ENCODE results near the gene PPP1R1B.

The PPP1R1B gene

DNA sequence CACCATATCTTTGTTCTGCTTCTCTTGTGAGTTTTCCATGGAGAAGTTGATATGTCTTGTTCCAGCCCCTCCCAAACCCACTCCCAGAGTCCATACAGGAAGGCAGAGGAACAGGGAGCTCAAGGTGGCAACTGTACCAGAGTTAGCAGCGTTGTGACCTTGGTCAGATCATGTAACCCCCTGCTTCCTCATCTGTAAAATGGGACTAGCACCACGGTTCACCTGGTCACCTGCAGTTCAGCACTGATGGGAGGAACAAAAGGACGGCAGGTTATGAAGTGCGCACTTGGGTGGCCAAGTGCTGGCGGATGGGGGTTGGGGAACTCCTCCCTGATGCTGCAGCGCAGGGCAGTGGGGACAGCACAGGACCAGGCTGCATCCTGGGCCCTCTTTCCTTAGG, 11.3 kb upstream of the PPP1R1B start:
- DNase-seq (ENCODE audit: low read depth in 2 of 2) = no peak

DNA sequence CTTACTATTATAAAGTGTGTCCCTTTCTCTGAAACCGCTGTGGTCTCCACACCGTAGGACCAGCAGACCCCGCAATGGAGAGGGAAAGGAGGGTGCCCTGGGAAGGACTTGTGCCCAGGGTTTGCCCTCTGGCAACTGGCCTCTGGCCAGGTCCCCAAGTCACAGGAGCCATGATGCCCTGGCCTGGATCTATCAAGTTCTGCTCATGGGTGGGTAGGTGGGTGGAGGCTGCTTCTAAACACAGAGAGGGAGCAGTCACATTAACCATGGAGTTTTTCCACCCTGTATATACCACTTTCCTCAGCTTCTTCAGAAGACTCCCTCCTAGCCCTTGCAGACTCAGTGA, 9.7 kb upstream of the PPP1R1B start:
- no peak for DNase-seq (ENCODE audit: low read depth in 2 of 2)

DNA sequence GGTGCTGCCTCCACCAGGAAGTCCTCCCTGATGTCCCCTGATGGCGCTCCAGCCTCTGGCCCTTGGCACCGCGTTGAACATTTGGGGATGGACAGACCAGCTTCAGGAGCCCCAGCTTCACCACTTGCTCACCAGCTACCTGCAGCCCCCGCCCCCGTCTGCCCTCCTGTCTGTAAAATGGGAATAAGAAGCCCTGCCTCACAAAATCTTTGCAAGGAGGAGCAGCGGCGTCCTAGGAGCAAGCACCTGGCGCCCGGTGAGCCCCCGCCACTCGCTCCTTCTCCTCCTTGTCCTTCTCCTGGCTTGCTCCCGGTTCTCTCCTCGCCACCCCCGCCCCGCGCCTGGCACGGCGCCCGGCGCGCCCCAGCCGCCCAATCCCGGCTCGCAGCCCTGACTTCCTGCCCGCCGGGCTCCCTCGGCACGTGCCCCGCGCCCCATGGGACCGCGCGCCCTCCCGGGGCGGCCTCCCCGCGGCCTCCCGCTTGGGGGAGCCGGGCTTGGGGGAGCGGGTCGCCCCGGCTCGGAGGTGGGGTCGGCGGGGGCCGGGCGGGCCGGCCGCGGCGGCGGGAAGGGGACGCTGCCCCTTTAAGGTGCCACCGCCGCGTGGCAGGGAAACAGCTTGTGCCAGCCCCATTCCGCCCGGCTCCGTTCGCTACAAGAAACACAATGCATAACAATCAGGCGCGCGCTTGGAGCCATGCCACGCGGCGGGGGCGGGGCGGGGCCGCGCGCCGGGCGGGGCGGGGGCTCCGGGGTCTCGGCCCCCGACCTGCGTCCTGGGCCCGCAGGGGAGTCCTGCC, 9.1 kb upstream of the PPP1R1B start:
- DNase-seq (ENCODE audit: low read depth in 2 of 2) = peak in 1 of 2 donors; percentile 42

DNA sequence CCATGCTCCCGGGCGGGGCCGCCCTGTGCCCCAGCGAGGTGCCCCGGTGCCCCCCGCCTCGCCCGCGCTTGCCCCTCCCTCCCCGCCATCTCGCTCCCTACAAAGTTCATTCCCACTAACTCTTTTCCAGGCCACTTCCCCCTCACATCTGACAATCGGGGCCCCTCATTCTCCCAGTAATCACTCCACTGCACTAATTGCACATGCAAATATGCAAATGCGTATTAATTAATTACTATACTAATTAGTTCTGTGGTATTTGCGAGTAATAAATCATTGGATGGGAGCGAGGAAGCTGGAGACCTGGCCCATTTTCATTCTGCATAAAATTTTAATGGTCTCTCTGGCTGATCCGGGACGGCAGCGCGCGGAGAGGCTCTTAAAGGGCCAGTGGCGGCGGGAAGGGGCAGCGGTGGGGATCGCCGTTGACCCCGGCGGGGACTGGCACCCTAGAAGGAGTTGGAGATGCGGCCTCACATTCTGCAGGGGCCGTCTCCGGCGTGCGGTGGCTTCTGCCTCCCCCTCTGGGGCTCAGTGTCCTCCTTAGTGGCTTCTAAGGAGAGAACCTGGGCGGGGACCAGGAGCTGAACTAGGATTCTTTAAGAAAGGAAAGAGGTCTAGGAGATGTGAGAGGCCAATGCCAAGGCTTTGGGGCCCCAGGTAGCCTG, 8.4 kb upstream of the PPP1R1B start:
- no peak for DNase-seq (ENCODE audit: low read depth in 2 of 2)

DNA sequence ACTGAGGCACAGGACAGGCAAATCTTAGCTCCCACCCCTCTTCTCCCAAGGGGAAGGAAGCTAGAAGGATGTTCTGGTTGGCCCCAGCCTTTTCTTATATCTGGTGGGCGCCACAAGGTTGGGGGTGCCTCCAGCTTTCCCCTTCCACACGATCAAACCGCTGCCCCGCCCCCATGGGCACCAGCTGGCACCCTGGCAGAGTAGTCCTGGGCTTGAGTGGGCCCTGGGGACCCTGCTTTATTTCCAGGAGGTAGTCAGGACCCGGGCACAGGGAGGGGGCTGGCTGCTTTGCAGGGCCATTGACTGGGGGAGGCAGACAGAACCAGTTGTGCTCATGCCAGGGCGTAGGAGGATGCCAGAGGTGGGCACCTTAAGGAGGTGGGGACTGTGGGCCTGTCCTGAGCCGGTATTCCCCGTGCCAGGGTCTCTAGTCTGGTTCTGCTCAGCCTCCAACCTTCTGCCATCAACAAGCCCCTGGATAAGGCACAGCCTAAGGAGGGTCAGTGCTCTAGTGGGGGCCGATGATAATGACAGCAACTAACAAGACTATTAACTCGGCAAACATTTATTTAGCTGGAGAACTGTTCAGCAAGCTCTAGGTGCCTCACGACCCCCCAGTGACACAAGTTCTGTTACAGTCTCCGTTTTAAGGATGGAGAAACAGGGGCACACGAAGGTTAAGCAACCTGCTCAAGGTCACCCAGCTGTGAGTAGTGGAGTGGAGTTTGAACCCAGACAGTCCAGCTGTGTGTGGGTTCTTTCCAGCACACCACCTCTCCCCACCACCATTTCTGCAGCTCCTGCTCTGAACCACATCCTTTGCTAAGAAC, 7.6 kb upstream of the PPP1R1B start:
- no peak for DNase-seq (ENCODE audit: low read depth in 2 of 2)

DNA sequence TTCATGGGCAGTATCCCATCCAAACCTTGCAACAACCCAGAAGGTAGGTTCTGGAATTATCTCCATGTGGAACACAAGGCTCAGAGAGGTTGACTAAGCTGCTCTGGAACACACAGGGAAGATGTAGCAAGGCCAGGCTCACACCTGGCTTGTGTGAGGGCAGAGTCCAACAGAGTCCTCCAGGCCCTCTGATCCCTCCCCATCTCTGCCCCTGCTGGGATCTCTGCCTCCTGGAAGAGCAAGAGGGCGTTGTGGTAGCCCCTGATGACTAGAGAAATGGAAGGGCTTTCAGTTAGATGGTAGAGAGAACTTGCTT, 7.0 kb upstream of the PPP1R1B start:
- DNase-seq (ENCODE audit: low read depth in 2 of 2) = no peak

DNA sequence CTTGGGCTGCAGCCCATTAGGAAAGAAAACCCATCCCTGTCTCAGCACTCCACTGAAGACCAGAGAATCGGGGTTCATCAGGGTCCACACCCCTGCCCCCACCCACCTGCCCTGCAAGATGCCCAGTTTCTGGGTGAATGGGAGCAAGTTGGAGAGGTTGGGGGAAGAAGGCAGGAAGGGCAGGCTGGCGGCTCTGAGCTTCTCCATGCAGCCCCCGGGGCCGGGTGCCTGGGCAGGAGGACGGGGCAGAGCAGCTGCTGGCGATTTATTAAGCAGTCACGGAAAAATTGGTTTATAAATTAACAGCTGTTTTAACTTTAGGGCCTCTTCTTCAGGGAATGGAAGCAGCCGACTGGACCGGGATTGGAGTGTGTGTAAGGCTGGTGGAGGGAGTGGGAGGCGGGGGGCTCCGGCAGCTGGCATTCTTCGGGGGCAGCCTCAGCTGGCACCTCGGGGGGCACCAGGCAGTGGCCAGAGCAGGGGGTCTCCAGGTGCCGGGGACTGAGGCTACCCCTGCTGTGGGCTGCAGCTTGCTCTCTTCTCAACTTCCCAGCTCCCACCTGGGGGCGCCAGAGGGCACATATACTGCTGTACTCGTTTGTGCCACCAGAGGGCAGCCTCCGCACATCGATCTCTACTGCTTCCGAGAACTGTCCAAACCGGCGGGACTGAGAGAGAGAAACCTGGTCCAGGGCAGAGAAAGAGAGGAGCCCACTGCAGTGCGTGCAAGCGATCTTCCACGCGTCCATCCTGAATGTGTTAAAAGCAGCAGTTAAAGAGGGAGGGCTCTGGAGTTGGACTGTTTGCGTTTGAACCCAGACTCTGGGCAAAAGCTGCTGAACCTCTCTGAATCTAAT, 5.0 kb upstream of the PPP1R1B start:
- peak; percentile 73 to 88 for DNase-seq (ENCODE audit: low read depth in 2 of 2)

DNA sequence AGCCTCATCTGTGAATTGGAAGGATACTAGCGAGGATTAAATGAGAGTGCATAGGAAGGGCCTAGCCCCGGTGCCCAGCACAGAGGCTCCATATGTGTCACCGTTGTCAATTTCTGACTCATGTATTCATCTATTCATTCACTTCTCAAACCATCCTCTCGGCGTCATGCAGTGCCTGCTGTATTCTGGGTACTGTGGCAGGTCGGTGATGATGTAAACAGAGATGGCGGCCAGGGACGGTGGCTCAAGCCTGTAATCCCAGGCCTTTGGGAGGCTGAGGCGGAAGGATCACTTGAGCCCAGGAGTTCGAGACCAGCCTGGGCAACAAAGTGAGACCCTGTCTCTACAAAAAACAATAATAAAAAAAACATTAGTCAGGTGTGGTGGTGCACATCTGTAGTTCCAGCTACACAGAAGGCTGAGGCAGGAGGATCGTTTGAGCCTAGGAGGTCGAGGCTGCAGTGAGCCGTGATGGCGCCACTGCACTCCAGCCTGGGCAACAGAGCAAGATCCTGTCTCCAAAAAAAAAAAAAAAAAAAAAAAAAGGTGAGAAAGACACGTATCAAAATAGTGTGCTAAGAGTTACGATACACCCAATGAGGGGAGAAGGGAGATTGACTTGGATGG, 4.3 kb upstream of the PPP1R1B start:
- DNase-seq (ENCODE audit: low read depth in 2 of 2) = peak in 1 of 2 donors; percentile 51

DNA sequence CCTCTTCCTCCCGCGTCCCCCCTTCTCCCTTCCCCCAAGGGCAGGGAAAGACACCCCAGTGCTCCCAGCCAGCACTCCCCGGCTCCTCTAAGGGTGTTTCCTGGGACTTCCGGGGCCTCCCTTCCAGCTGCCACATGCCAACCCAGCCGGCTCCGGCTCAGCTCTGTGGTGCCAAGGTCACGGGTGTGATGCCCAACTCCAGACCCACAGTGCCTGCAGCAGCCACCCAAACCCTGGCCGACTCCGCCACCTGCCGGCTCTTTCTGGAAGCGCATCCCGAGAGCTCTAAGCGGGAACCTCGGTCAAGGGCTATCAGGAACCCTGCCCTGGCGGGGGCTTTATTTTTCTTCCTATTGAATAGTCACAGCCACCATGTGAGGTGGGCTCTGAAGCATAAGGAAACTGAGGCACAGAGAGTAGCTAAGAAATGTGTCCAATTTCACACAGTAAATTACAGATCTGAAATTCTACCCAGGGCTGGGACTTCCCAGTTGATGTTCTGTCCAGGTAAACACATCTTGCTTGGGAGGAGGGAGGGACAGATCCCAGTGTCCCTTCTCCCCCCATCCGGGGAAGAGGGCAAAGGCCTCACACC, 3.3 kb upstream of the PPP1R1B start:
- DNase-seq (ENCODE audit: low read depth in 2 of 2) = peak; percentile 81 to 91

DNA sequence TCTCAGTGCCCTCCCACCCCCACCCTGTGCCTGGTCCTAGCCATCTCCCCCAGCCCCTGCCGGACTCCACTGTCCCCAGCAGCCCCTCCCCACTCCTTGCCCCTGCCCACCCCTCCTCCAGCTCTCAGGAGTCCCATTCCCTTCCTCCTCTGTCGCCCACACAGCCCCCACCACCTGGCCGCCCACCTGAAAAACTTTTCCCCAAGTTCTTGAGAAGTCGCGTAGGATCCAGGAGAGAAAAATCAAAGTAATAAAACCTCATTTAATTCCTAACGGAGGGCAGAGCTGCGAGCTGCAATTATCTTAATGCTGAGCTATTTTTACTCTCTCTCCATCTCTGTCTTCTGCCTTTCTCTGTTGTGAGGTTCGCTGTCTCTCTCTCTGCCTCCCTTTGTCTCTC, 2.4 kb upstream of the PPP1R1B start:
- no peak for DNase-seq (ENCODE audit: low read depth in 2 of 2)

DNA sequence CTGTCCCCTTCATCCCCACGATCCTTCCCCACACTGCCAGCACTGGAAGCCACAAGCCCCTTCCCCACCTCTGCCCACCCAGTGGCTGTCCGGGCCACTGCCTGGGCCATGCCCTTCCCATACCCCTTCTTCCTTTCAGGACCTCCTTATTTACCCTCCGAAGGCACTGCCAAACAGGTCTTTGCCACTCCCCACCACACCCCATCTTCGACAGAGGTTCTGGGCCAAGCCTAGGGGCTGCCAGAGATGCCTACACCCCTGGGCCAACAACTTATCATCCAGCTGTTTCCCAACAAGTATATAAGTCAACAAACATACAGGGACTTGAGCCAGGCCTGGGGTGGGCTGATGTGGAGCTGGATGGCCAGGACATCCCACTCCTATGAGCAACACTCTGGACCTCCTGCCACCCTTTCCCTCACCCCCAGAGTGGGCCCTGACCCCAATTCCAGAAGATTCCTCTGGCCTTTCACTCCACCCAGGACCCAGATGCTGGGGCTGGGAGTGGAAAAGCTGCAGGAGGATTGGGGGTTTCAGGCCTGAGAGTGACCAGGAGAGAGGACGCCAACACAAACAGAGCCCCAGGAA, 1.5 kb upstream of the PPP1R1B start:
- no peak for DNase-seq (ENCODE audit: low read depth in 2 of 2)

DNA sequence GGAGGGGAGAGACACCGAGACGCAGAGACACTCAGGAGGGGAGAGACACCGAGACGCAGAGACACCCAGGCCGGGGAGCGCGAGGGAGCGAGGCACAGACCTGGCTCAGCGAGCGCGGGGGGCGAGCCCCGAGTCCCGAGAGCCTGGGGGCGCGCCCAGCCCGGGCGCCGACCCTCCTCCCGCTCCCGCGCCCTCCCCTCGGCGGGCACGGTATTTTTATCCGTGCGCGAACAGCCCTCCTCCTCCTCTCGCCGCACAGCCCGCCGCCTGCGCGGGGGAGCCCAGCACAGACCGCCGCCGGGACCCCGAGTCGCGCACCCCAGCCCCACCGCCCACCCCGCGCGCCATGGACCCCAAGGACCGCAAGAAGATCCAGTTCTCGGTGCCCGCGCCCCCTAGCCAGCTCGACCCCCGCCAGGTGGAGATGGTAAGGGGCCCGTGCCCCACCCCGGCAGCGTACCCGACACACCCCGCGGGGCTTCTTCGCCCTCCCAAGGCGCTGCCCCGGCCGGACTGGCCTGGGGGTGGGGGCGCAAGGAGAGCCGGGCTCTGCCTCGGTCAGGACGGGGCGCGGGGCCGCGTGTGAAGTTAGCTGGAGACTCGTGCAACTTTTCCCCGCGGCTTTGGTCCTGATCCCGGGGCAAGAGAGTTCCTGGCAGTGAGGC, 427 bp downstream of the PPP1R1B start:
- DNase-seq (ENCODE audit: low read depth in 2 of 2) = no peak

DNA sequence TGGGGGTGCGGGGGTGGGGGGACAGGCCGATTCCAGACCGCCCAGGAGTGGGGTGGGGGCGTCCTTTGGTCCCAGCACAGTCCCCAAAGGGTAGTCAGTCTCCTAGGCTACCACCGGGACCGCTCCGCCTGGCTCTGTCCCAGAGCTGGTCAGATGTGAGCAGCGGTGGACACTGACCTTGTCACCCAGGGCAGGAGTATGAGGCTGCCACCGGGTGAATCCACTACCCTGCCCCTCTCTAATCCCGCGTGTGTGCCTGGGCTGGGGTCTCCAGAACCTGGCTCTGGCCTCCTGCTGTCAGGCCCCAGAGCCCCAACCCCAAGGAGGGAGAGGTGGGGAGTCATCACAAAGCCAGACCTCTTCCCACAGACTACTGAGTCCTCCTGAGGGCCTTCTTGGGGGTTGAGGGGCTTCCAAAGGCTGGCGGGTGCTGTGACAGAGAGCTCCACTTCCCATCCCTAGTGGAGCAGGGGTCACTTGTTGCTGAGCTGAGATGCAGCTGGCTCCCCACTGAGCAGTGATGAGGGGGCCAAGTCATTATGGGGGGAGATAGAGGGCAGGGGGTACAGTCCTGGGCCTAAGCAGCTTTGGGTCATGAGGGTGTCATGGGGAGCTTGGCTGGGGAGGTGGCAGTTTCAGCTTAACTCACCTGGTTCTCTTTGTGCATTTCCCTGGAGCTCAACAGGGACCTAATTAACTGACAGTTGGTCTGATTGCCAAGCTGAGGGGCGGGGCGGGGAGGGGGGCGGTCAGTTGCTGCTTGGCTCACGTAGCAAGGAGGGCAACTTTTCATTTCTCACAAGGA, 1.2 kb downstream of the PPP1R1B start:
- no peak for DNase-seq (ENCODE audit: low read depth in 2 of 2)

DNA sequence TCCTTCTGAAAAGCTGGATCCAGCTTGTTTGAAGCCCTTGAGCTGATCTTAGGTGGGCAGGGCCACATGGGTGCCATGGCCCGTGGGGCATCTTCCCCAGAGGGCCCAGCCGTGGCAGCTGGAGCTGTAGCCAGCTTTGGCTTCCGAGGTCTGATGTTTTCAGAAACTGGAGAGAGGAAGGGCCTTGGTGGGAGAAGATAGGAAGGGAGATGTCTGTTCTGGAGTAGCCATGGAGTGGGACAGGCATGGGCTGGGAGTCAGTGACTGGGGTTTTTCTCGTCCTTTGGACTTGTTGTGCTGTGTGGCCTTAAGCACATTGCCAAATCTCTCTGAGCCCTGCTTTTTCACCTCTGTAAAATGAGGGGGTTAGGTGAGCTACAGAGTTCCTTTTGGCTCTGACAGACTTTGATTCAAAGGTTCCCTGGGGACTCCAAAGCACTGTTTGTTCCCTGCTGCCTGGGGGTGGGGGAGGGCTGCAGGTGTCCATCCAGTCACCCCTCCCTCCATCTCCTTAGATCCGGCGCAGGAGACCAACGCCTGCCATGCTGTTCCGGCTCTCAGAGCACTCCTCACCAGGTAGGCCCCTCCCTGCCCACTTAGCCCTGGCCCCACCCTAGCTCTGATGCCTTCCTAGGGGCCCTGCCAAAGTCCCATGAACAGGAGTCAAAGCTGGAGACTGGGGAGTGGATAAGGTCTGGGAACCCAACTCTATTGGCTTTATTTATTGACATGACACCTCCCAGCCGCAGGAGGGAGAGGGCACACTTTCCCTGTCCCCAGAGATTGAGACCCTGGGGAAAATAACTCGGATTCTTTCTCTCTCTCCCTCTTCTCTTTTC, 2.1 kb downstream of the PPP1R1B start:
- no peak for DNase-seq (ENCODE audit: low read depth in 2 of 2)

DNA sequence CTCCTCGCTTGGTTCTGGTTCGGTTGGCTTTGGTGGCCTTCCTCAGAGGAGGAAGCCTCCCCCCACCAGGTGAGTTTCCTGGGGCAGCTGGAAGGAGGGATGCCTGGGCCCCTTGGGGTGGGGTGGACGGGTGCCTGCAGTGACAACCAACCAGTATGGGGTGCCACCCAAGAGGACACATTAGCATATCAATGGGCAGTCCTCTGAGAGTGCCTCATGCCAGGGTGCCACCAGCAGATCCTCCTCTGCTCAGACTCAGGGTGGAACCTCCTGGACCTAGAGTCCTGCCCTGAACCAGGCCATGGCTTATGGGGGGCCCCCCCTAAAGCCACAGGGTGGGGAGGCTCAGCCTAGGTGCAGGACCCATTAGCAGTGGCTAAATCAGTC, 2.7 kb downstream of the PPP1R1B start:
- no peak for DNase-seq (ENCODE audit: low read depth in 2 of 2)

DNA sequence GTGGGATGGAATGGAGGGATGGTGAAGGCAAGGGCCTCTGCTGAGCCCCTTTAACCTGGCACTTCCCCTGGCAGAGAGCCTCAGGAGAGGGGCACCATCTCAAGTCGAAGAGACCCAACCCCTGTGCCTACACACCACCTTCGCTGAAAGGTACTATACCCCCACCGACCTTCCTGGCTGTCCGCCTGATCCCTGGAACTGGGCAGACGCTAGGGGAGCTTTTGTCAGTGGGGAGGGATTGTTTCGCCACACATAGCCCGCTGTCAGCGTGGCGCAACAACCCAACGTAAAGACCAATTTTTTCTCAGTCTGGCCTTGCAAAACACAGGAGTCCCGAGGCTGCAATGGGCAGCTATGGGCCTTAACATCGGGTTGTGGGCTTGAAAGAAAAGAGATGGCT, 3.1 kb downstream of the PPP1R1B start:
- DNase-seq (ENCODE audit: low read depth in 2 of 2) = no peak

DNA sequence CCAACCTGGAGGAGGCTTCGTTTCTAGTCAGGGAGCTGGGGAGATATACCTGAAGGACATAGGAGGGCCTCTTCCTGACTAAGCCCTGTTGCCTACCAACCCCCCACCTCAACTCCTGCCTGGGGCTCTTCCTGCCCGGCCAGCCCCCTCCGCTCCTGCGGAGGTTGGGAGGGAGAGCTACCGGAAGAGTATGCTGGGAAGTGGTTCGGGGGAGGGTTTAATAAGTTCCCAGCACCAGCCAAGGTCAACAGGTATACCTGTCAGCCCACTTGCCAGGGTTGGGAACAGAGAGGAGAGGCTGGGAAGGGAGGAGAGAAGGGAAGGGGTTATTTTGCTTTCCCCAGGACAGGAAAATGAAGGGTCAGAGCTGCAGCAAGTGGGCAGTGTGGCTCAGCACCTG, 4.7 kb downstream of the PPP1R1B start:
- no peak for DNase-seq (ENCODE audit: low read depth in 2 of 2)

DNA sequence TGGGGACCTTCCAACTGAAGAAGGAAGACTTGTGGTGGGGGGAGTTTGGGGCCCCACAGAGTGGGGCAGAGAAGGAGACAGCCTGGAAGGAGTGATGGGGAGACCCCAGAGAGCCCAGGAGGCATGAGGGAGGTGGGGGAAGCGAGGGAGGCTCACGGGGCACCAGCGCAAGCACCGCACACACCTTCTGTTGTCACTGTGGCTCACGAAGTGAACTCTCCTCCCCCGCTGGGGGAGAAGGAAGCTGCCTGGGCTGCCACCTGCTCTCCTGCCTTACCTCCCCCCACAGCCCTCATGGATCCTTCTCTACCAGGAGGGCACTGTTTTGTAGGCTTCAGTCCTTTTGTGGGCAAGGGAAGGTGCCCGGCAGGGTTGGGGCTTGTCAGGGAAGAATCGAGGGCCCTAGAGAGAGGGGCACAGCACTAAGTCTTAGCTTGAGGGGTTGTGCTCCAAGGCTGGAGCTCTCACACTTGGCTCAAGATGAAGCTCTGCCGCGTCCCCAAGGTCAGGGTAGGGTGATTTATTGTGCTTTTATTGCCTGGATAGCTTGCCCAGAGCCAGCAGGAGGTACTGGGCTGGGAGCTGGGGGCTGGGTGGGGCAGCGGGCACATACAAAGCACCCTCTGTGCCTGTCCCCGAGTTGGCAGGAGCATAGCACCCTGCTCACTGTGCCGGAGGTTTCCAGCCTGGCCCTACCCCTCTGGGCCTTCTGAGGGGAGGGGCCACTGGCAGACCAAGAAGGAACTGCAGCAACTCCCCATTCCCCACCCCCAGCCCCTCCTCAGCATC, 5.6 kb downstream of the PPP1R1B start:
- DNase-seq (ENCODE audit: low read depth in 2 of 2) = no peak
